Activated CD8-positive, alpha-beta memory T cell treated with anti-CD3 and anti-CD28 coated beads for 48 hours (primary cell): Measurements from ENCODE around the gene RPAP3.
"Not testable (repeated sequence)": the region's sequence is repeated elsewhere in the genome, so short reads cannot be mapped to it uniquely, and the experiment has no call there.

Source experiments
- DNase-seq, 3 experiments: peaks; one replicate each; pipeline ENCODE4 v3.0.0-alpha.2; 2020; ENCODE audit warnings: low read depth in 2 of 3, low spot score in 2 of 3

The RPAP3 gene

GRCh38 chr12:47686645-47687240 is 19.1 kb downstream of the RPAP3 start:
- DNase-seq: no peak

DNA sequence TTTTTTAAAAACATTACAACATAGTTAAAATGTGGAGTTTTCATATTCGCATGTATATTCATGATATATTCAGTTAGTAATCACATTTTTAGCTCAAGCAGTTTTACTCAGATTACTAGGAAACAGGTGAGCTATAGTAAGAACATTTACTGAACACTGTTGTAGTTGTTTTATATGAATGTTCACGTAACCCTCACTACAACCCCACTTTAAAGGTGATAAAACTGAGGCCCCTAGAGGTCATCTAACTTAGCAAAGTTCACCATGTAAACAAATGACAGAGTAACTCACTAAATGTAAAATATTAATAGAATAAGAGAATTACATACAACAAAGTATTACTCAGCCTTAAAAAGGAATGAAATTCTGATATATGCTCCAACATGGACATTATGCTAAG is 26.0 kb downstream of the RPAP3 start:
- no peak for DNase-seq

DNA sequence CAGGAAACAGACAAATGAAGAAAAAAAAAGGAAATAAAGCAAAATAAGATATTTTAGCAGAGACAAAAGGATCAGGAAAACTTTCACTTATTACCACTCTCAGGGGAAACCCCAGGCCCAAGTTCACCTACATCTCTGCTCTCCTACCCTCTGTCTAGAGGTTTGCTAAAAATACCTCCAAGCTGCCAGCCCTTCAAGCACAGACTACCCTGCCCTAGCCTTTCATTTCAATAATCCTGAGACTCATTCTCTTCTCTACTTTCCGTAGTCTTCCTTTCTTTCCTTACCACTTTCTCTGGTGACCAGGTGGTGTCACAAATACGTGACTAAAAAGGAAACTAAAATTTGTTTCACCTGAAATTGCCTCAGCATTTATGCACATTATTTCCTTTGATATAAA is 33.8 kb downstream of the RPAP3 start:
- DNase-seq: no peak

DNA sequence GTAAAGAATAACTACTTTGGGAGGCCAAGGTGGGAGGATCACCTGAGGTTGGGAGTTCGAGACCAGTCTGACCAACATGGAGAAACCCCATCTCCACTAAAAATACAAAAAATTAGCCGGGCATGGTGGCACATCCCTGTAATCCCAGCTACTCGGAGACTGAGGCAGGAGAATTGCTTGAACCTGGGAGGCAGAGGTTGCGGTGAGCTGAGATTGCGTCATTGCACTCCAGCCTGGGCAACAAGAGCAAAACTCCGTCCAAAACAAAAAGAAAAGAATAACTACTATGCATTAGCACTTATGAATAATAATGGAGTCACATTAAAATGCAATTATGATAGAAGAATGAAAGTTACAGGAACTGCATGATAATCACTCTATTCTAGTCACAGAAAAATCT is 37.9 kb downstream of the RPAP3 start:
- DNase-seq: not testable (repeated sequence)

DNA sequence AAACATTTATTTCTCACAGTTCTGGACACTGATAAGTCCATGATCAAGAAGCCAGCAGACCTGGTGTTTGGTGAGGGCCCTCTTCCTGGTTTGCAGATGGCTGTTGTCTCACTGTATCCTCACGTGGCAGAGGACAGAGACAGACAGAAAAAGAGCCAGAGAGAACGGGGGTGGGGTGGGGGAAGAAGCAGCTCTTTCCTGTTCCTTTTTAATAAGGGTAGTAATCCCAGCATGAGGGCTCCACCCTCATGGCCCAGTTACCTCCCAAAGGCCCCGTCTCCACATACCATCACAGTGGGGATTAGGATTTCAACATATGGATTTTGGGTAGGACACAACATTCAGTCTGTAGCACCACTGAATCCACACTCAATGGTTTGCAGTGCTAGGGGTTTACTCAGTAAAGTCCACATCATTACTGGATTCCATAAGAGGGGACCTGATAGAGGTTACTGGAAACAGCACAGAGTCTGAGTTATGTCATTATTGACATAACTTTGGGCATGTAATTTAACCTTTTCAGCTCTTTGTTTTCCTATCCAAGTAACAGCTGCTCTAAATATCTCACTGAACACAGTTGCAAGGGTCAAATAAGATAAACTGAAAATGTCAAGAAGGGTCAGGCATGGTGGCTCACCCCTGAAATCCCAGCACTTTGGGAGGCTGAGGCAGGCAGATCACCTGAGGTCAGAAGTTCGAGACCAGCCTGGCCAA is 53.2 kb downstream of the RPAP3 start:
- no peak for DNase-seq

DNA sequence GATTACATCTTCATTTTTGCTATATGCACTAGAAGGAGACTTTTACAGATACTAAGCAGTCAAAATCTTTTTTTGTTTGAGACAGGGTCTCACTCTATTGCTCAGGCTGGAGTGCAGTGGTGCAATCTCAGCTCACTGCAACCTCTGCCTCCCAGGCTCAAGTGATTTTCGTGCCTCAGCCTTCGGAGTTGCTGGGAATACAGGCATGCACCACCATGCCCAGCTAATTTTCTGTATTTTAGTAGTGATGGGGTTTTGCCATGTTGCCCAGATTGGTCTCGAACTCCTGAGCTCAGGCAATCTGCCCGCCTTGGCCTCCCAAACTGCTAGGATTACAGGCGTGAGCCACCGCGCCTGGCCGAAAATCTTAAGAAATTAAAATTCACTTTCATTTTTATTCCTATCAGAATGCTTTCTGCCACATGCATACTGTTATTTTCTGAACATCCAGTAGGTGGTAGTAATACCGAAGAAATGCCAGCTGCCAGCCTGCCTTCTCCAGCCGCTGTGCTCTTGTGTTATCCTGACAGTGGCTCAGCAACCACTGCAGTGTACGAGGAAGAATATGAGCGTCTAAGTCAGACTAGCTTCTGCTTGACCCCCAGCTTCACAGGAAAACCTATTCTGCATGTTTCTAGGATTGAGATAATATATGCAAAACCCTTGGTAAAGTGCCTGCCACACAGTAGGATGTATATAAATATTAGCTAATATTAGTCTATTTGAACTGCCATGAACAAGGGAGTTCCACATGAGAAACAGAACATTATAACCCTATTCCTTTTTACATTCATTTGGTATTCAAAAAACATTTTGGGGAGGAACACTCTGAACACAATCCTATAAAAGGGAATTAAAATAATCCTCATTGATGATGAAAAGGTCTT is 54.2 kb downstream of the RPAP3 start:
- peak in 1 of 3 experiments; percentile 11 for DNase-seq

DNA sequence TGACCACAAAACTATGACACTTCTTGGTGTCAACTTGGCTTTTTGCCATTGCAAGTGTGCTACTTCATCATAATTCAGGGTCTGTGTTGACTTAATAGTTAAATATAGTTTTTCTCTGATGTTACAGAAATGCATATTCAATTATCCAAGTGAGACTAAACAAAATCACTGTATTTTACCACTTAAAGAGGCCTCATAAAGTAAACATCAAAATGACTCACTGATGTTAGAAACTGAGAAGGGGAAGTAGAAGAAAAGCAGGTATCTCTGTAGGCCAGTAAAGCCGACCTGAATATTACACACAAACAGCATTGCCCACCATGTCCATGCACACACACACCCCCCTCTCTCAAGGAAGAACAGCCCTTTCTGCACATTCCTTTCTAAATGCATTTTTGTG is 55.4 kb downstream of the RPAP3 start:
- no peak for DNase-seq

GRCh38 chr12:47649381-47649780 is 56.4 kb downstream of the RPAP3 start:
- no peak for DNase-seq

- DNase-seq: no peak
Observed at GRCh38 chr12:47648056-47648579, 57.7 kb downstream of the RPAP3 start.

DNA sequence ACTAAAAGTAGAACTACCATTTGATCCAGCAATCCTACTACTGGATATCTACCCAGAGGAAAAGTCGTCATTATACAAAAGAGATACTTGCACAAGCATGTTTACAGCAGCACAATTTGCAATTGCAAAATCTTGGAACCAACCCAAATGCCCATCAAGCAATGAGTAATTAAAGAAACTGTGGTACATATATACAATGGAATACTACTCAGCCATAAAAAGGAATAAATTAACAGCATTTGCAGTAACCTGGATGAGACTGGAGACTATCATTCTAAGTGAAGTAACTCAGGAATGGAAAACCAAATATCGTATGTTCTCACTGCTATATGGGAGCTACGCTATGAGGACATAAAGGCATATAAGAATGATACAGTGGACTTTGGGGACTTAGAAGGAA is 63.5 kb downstream of the RPAP3 start:
- not testable (repeated sequence) for DNase-seq

GRCh38 chr12:47636908-47637780 is 68.7 kb downstream of the RPAP3 start:
- DNase-seq: peak; percentile 8 to 21 (median 16)

- not testable (repeated sequence) for DNase-seq
Observed at GRCh38 chr12:47635770-47636169, 70.1 kb downstream of the RPAP3 start.

GRCh38 chr12:47634127-47634526 is 71.7 kb downstream of the RPAP3 start:
- no peak for DNase-seq

- no peak for DNase-seq
Observed at GRCh38 chr12:47621960-47622359, 83.9 kb downstream of the RPAP3 start.

GRCh38 chr12:47617476-47617875 is 88.4 kb downstream of the RPAP3 start:
- no peak for DNase-seq

GRCh38 chr12:47616440-47616839 is 89.4 kb downstream of the RPAP3 start:
- no peak for DNase-seq

DNA sequence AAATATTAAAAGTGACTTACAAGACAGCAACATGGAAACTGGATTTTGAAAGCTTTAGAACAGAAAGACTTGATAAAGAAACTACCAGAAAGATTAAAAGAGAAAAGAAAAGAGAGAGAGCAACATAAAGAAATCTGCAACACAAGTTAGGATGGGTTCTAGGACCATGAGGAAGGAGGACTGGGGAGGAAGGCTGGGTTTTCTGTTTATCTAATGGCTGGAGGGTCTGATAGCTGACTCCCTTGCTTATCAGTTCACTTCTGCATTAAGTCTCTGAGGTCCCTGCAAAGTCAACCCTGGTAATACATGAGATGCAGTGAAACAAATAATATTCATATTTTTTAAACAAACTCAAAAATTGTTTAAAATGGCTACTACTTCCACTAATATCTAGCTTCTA is 90.1 kb downstream of the RPAP3 start:
- DNase-seq: no peak

GRCh38 chr12:47614521-47614920 is 91.3 kb downstream of the RPAP3 start:
- no peak for DNase-seq

- DNase-seq: no peak
Observed at GRCh38 chr12:47612953-47613352, 92.9 kb downstream of the RPAP3 start.

GRCh38 chr12:47611906-47612305 is 93.9 kb downstream of the RPAP3 start:
- DNase-seq: no peak
